ENCODE data around the gene PHF8.

Gene PHF8
- total RNA-seq, result 96.2 to 105 reads per million in 2 donors

GRCh38 chrX:54044126-54044876 lies at the start of gene PHF8:
PHF8 (minus strand) TSS chrX:54044473; CDS start chrX:54042728, 1,745 bp downstream.
- peak; percentile 88 for DNase-seq

DNA sequence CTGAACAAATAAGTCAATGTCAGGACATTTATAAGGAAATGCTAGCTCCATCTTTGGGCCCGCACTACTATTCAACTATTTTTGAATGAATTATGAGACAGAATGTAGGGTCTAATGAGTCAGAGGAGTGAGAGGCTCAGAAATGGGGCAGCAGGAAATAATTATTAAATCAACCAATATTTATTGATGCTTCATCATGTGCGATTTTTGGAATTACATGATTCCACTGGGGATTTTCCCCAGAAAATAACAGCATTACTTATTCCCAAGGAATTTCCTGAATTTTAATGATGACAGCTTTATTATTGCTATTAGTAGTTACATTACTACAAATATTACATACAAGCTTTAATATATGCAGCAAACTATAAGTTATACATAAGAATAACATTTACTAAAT lies 49.3 kb upstream of the PHF8 start:
- no peak for DNase-seq

DNA sequence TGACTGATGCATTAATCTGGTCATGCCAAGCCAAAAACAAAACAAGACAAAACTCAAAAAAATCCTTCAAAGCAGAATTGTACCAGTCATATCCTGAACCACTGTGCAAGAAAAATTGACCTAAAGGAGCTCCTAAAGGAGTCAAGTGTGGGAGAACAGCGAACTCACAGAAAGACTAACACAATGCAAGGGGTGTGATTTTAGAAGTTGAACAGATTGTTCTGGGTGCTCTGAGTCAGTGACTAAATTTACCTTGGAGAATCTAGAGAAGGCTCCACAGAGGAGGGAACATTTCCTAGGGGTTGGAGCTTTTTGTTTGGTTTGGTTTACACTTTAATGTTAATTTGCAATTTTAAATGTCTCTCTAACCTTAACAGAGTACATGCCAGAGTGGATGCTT lies 48.9 kb upstream of the PHF8 start:
- no peak for DNase-seq

- DNase-seq, result no peak
Measured at GRCh38 chrX:54090880-54091279, 46.6 kb upstream of the PHF8 start.

- DNase-seq, result no peak
Measured at GRCh38 chrX:54089191-54089590, 44.9 kb upstream of the PHF8 start.

DNA sequence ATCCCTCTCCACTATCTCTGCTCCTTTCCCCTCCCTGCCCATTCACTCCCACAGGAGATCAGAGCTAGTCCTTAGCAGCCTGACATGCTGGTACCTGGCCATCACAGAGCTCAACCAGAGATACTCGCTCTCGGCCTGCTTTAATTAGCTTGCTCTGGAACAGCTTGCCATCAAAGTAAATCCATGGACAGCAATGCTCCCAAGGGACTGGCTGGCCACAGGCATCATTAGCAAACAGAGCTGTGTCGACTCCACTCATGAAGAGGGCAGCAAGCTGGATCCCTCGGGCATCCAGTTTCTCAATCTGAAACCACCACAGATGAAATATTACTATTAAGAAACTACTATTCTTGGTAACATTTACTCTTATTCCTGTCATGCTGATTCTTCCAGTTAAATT lies 43.4 kb upstream of the PHF8 start:
- DNase-seq, result no peak

GRCh38 chrX:54085666-54086065 lies 41.4 kb upstream of the PHF8 start:
- DNase-seq, result no peak

DNA sequence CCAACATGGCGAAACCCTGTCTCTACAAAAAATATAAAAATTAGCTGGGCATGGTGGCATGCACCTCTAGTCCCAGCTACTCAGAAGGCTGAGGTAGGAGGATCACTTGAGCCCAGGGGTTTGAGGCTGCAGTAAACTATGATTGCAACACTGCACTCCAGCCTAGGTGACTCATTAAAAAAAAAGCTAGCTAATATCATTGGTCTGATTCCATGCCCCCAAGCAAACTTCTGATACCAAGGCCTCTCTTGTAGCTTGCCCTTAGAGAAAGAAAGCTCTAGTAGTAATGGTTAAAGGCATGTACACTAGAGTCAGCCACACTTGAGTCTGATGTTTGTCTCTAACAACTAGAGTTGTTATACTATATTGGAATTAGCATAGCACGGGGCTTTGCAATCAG lies 32.6 kb upstream of the PHF8 start:
- DNase-seq, result no peak

GRCh38 chrX:54074826-54075225 lies 30.6 kb upstream of the PHF8 start:
- DNase-seq, result no peak

GRCh38 chrX:54067766-54068165 lies 23.5 kb upstream of the PHF8 start:
- DNase-seq, result no peak

- DNase-seq, result no peak
Measured at GRCh38 chrX:54066841-54067240, 22.6 kb upstream of the PHF8 start.

DNA sequence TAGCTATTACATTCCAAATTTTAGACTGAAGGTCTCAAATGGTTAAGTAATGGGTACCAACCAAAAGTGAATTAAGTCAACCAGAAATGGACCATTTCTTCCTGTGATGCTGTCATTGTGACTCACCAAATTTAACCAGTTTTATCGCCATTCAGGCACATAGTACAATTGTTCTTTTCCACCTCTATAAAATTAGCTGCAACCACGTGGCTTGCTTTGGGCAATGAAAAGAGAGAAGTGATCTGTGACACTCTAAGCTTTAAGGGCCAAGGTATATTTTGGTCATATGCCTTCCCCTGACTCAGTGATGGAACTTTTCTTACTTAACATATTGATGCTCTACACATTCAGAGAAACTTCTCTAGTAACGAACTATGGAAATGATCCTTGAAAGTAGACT lies 20.3 kb upstream of the PHF8 start:
- no peak for DNase-seq

DNA sequence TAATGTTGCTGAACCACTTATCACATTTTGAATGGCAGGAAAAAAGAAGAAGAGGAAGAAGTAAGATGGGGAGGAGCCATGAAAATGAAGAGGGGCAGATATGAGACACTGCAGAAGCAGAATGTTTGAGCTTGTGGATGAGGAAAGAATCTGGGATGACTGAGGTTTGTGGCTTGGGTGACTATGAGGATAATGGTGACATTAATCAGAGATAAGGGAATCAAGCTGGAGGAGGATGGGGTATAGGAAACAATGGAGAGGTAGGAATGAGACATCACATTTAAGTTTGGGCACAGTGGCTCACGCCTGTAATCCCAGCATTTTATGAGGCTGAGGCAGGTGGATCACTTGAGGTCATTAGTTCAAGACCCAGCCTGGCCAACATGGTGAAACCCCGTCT lies 19.1 kb upstream of the PHF8 start:
- no peak for DNase-seq

DNA sequence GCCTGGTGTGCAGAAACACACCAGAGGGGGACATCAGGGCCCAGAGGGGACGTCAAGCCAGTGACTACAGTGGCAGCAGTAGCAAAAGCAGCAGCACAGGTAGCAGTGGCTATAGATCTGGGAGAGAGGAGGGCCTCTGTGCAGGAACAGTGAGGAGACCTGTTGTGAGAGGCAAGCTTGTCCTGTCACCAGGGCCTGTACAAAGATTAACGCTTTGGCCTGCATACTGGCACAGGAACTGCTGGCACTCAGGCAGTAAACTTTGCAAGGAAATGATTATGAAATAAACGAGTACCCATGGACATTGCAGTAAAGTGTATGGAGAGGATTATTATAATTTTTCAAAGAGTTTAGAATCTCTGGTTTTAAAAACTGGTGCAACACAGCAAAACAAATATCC lies 5.5 kb upstream of the PHF8 start:
- DNase-seq, result no peak

DNA sequence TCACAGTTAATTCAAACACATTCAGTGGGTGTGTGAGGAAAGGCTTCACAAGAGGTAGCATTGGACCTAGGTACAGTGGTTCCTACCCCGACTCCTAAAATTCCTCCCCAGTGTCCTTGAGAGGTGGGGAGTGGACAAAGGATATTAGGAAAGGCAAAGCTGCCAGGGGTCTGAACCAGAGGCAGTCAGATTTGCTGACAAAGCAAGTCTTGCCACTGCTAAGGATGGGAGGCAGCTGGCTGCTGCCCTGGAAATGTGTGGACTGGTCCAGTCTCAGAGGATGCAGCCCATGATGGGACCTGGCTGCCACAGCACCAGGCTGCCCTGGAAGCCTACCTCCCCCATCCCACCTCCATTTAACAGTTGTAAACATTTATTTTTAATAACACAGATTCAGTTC lies 4.1 kb upstream of the PHF8 start:
- DNase-seq, result no peak

DNA sequence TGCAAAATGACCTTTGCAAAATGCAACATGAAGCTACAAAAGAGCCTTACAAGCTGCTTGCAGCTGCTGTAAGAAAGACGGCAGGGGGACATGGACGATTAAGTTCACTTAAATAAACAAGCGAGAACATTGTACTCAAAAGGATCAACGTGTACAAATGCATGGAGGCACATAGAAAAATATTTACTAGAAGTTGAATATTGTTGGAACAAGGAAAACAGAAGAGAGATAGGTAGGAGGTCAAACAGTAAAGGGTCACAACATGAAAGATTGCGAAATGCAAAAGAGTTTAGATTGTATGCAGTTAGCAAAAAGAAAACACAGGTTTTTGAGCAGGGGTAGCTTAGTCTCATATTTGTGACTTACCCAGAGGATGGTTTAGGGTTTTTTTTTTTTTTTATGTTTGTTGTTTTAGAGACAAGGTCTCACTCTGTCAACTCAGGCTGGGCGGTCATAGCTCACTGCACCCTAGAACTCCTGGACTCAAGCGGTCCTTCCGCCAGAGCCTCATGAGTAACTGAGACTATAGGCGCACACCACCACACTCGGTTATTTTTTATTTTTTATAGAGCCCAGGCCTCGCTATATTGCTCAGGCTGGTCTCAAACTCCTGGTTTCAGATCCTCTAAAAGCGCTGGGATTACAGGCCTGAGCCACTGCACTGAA lies 1.4 kb upstream of the PHF8 start:
- no peak for DNase-seq

- no peak for DNase-seq
Measured at GRCh38 chrX:54044877-54045338, 635 bp upstream of the PHF8 start.

GRCh38 chrX:54043541-54044125 lies 640 bp downstream of the PHF8 start:
- peak; percentile 36 for DNase-seq

DNA sequence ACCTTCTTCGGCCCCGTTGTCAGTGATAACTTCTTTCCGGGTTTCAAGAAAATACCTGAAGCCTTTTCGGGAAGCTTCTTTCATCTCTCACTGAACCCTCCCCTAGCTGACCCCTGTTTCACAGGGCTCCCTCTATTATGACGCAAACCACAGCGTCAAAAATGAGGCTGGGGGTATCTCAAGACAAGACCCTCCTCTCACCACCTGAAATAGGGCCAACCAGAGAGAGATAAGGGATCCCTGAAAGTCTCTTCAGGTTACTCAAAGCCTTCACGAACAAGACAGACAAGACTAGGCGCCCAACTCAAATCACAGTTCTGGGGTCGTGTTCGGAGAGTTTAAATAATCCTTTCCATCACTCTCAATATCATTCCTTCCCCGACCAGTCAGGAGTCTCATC lies 1.2 kb downstream of the PHF8 start:
- no peak for DNase-seq

DNA sequence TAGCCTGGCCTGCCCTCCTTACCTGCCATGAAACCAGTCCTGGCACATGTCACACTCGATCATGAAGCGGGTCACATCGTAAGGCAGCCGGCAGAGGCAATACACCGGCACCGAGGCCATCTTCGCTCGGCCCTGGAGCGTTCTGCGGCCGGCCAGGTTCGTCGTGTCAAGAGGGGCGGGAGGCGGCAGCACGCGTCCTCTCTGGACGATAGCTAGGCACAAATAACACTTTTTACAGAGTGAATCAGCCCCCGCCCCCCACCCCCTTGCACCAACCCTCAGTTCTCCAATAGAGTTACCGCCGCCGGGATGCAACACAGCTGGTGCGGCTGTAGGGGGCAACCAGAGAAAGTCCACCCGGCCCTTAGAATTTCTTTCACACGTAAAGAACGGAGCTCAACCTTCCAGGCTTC lies 1.7 kb downstream of the PHF8 start:
- no peak for DNase-seq

DNA sequence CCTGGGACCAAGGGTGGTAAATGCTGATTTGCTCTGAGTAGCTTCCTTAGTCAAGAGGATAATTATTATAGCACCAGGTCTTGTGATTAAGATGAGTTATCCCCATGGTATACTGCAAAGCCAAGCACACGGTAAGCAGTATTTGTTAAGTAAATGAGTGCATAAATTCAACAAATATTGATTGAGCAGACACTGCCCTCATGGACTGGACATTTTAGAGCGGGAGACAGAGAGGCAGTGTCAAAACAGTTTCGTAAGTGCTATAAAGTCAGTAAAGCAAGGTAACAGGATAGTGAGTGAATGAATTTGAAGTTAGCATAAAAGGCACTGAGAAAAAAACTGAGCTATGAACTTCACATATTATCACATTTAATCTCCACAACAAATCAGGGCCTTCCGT lies 13.9 kb downstream of the PHF8 start:
- no peak for DNase-seq

DNA sequence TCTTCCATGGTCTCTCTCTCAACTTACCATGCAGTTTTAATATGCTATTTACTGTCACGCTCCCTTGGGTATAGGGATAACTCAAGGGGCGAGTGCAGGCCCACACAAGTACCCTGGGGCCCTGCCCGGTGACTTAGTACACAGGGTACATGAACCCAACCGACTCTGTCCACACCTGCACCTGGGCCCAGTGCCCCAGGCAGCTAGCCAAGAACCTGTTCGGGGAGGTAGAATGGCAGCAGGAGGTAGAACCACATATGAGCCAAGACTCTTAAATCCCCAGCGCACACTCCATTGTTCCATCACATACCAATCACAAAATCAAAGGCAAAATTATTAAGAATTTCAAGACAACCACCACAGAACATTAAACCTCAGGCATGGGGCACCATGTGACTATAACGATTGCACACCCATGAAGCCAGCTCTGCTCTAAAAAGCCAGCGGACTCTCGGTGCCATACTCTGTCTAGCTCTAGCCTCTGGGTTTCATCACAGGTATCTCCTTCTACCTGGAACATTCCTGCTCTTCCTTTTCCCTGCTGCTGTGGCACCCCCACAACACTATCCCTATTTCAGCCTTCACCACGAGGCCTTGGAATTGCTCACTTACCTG lies 14.6 kb downstream of the PHF8 start:
- no peak for DNase-seq

DNA sequence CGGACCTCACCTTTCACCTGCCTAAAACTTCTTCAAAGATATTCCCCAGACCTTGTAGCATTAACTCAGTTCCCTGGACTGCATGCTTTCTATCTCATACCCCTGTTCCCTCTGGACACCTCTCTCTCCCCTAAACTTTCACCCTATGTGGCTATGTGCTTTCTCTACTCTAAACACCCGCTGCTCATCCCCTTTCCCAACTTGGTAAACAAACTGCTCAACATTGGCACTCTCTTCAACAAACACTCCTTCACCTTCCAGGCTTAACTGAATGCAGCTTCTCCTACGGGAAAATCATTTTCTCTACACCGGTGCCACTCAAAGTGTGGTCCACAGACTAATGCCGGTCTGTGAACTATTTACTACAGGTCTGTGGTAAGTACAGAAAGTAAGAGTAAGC lies 19.9 kb downstream of the PHF8 start:
- no peak for DNase-seq

Measured in activated gamma-delta T cell (primary cell).